ENCODE data around the gene ACTR8.

The ACTR8 gene

GRCh38 chr3:53833053-53833645, 48.8 kb downstream of the ACTR8 start:
- no peak for DNase-seq

DNA sequence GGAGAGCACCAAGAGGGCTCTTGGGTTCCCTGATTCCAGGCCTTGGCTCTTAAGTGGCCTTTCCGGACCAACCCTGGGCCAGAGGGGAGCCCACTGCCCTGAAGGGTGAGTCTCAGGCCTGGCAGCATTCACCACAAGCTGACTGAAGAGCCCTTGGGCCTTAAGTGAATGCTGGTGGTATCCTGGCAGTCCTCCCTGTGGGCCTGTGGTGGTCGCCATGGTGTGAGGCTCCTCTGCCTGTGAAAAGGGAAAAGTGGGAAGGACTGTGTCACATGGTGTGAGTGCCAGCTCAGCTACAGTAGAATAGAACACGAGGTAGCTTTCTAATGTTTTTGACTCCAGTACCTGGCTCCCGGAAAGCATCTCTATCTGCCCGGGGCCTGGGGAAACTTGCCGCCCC, 51.0 kb downstream of the ACTR8 start:
- DNase-seq = no peak

GRCh38 chr3:53829605-53830004, 52.3 kb downstream of the ACTR8 start:
- no peak for DNase-seq

DNA sequence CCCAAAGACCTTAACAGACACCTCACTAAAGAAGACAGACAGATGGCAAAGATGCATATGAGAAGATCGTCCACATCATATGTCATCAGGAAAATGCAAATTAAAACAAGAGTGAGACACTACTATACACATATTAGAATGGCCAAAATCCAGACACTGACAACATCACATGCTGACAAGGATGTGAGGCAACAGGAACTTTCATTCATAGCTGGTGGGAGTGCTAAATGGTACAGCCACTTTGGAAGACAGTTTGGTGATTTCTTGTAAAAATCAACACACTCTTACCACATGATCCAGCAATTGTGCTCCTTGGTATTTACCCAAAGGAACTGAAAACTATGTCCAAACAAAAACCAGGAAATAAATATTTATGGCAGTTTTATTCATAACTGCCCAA, 53.4 kb downstream of the ACTR8 start:
- no peak for DNase-seq

GRCh38 chr3:53826048-53826447, 55.9 kb downstream of the ACTR8 start:
- DNase-seq = no peak

- DNase-seq = no peak
Observed at GRCh38 chr3:53824795-53825194, 57.2 kb downstream of the ACTR8 start.

DNA sequence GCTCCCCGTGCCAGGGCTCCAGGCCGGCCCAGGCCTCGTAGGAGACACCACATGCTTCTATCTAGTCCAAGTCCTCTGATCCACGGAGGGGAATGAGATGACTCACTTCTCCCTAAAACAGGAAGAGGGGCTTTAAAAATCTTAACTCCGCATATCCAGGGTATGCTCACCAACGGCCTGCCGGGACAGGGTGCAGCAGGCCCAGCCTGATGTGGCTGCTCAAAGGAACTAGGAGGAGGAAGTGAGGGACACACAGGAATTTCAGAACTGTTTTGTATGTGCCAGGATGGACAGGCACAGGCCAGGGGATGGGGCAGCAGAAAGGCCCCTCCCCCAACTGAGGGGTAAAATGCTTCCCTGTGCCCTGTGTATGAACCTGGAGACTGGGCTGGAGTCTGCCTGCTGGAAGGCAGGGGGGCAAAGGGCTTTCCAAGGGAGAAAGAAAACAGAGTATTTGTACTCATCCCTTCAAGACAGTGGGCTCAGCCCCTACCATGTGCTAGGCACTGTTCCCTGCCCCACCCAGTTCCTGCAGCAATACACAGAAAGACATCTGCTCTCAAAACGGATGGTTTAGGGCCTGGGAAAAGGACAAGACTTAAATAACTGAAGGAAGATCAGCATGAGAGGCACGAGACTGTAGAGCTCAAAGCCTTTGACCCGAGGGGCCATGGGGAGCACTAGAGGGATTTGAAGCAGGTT, 57.8 kb downstream of the ACTR8 start:
- no peak for DNase-seq

DNA sequence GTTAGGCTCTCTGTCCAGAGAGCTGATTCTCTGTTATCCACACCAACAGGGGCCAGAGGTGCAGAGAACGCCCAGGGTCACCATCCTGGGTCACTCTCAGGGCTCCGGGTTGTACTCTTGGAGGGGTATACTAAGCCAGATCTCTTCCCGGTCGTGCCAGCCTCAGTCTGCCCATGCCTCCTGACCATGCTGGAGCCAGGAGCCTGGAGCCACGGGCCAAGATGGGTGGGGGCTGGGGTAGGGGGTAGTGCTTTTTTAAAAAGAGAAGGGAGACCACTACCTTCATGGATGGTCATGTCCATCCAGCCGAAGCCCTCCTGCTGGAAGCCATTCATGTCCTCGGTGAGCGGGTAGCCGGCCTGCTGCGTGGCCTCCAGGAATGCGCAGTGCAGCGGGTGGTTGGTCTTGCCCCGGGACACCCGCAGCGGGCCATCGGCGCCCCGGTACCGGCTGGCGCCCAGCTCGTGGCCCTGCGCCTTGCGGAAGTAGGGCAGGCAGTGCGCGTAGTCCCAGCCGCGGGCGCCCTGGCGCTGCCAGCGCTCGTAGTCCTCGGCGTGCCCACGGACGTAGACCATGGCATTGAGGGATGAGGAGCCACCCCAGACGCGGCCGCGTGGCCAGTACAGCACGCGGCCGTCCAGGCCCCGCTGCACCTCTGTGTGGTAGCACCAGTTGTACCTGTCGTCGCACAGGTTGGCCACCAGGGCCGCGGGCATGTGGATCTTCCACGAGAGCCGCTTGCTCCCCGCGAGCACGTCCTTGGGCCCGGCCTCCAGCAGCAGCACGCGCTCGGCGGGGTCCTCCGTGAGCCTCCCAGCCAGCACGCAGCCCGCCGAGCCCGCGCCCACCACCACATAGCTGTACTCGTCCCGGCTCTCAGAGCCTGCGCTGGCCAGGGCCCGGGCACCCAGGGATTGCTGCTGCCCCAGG, 58.7 kb downstream of the ACTR8 start:
- DNase-seq = no peak

DNA sequence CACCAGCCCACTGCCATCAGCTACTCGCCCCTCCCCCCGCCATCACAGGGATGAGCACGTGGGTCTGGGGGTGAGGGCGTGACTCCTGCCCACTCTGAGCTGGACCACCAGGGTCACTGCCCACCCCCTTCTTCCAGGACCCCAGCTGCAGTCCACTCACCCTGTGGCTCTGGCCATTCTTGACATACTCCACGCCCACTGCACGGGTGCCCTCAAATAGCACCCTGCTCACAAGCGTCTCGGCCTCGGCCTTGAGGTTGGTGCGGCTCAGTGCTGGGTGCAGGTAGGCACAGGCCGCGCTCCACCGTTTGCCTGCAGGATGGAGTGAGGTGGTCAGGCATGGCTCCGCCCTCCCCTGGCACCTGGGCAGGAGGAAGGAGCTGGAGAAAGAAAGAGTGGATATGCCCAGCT, 59.6 kb downstream of the ACTR8 start:
- no peak for DNase-seq

- no peak for DNase-seq
Observed at GRCh38 chr3:53821631-53822121, 60.3 kb downstream of the ACTR8 start.

DNA sequence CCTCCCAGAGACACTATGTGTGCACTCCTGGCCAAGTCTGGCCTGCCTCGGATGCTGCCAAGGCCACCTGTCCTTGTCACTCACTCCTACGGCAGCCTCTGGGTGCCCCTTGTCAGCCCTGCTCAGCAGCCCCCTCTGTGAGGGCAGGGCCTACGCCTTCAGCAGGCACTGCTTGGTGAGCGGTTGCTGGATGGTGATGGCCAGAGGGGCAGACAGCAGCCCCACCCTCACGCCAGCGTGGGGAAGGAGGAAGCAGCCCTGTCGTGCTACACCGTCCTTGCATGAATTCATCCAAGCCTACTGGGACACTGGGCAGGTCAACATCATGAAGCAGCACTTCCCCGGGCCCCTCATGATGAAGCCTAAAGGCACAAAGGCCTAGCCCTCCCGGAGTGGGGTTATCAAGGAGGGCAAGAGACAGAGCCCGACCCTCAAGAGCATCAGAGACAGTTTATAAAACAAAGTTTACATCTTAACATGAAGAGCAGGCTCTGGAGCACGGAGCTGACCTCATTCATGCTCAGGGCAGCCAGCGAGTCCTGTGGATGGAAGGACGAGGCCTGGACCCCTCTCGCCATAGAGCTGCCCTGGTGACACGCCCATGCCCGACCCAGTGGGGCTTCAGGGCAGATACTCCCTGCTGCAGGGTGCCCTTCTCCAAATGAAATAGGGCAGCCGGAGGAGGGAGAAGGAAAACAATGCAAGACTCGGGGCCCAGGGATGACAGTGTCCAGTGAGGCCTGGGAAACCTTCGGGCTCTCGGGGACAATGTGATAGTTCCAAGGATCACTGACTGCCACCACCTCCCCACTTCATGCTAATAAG, 61.0 kb downstream of the ACTR8 start:
- no peak for DNase-seq

GRCh38 chr3:53820084-53820483, 61.9 kb downstream of the ACTR8 start:
- DNase-seq = no peak

GRCh38 chr3:53819163-53819868, 62.6 kb downstream of the ACTR8 start:
- DNase-seq = no peak

- DNase-seq = no peak
Observed at GRCh38 chr3:53818221-53819162, 63.5 kb downstream of the ACTR8 start.

- no peak for DNase-seq
Observed at GRCh38 chr3:53817809-53818208, 64.1 kb downstream of the ACTR8 start.

- no peak for DNase-seq
Observed at GRCh38 chr3:53817211-53817610, 64.7 kb downstream of the ACTR8 start.

Data from NCI-H1092 treated with DMSO at 0.1 percent for 48 hours (cell line).